GM23338 (cell line): ENCODE measurements around the gene PHRF1. TPM values are rescaled to one million over a fixed set of nuclear protein-coding genes. Genes with fewer than 3 reads are reported as not detected.

ENCODE experiments used
- ATAC-seq: fragments of 200-7000 bp; cut with Tn5 transposase; 3 replicates; pipeline ENCODE4 v1.9.1; 2020
- DNase-seq: peaks from one replicate; pipeline ENCODE4 v3.0.0-alpha.2; 2015; ENCODE audit warnings: low spot score
- H2AFZ ChIP-seq: fragments of 200-600 bp; sonication (generic); 2 replicates; pipeline ENCODE4 v1.8.0; 2016; ENCODE audit warnings: antibody characterized with exemption, mild to moderate bottlenecking, moderate library complexity
- H3F3A ChIP-seq: fragments of 200-600 bp; sonication (generic); replicated peaks from 2 replicates; pipeline ENCODE4 v1.8.0; 2017; ENCODE audit warnings: antibody characterized with exemption, mixed run types, low read depth
- H3K27ac ChIP-seq: fragments of 200-600 bp; sonication (generic); 2 replicates; pipeline ENCODE4 v1.6.1; 2016; ENCODE audit warnings: low read depth
- H3K27me3 ChIP-seq: fragments of 200-600 bp; sonication (generic); 2 replicates; pipeline ENCODE4 v1.8.0; 2016; ENCODE audit warnings: mild to moderate bottlenecking, mixed run types, moderate library complexity; ENCODE audit not compliant: insufficient read depth
- H3K36me3 ChIP-seq: fragments of 200-600 bp; sonication (generic); 2 replicates; pipeline ENCODE4 v1.8.0; 2016; ENCODE audit warnings: mild to moderate bottlenecking; ENCODE audit not compliant: insufficient read depth
- H3K4me1 ChIP-seq: fragments of 200-600 bp; sonication (generic); 2 replicates; pipeline ENCODE4 v1.8.0; 2016; ENCODE audit warnings: mild to moderate bottlenecking, moderate library complexity; ENCODE audit not compliant: insufficient read depth
- H3K4me2 ChIP-seq: fragments of 200-600 bp; sonication (generic); 2 replicates; pipeline ENCODE4 v1.7.1; 2017; ENCODE audit warnings: mixed run types
- H3K4me3 ChIP-seq: fragments of 200-600 bp; sonication (generic); 2 replicates; pipeline ENCODE4 v1.6.1; 2016; ENCODE audit warnings: mixed run types
- H3K79me2 ChIP-seq: fragments of 200-600 bp; sonication (generic); replicated peaks from 2 replicates; pipeline ENCODE4 v1.8.0; 2017; ENCODE audit warnings: mild to moderate bottlenecking; ENCODE audit not compliant: insufficient read depth
- H3K9me2 ChIP-seq: fragments of 200-600 bp; sonication (generic); 2 replicates; pipeline ENCODE4 v1.8.0; 2017; ENCODE audit not compliant: insufficient read depth
- H4K20me1 ChIP-seq: fragments of 200-600 bp; sonication (generic); replicated peaks from 2 replicates; pipeline ENCODE4 v1.8.0; 2017; ENCODE audit warnings: mild to moderate bottlenecking; ENCODE audit not compliant: insufficient read depth
- H3K27ac Mint-ChIP-seq: 2 replicates; pipeline ENCODE4 v1.8.0; 2020; ENCODE audit warnings: inconsistent platforms, mild to moderate bottlenecking, moderate library complexity, mixed read lengths
- H3K27me3 Mint-ChIP-seq: 3 replicates; pipeline ENCODE4 v1.8.0; 2022; ENCODE audit warnings: low read depth, mild to moderate bottlenecking, moderate library complexity, mixed read lengths, inconsistent platforms; ENCODE audit not compliant: insufficient read depth, poor library complexity
- H3K36me3 Mint-ChIP-seq: 3 replicates; pipeline ENCODE4 v1.8.0; 2021; ENCODE audit warnings: low read depth, mild to moderate bottlenecking, inconsistent platforms, moderate library complexity, mixed read lengths
- H3K4me1 Mint-ChIP-seq: 3 replicates; pipeline ENCODE4 v1.8.0; 2020; ENCODE audit warnings: mild to moderate bottlenecking, inconsistent platforms, mixed read lengths
- H3K4me3 Mint-ChIP-seq: 3 replicates; pipeline ENCODE4 v1.8.0; 2021; ENCODE audit warnings: moderate library complexity, mild to moderate bottlenecking, inconsistent platforms, mixed read lengths
- H3K9me3 Mint-ChIP-seq: 3 replicates; pipeline ENCODE4 v1.8.0; 2020; ENCODE audit warnings: moderate library complexity, mild to moderate bottlenecking, inconsistent platforms, mixed read lengths
- CREB1 ChIP-seq: fragments of 250-450 bp; sonication (Bioruptor Pico); IDR thresholded peaks from 2 replicates; pipeline ENCODE4 v1.5.0; 2020; ENCODE audit warnings: low read depth, mild to moderate bottlenecking, moderate library complexity
- EZH2 ChIP-seq: fragments of 200-600 bp; sonication (generic); IDR thresholded peaks from one replicate; pipeline ENCODE4 v1.8.0; 2017; ENCODE audit warnings: antibody characterized with exemption, mild to moderate bottlenecking, low read depth; ENCODE audit not compliant: unreplicated experiment
- EZH2phosphoT487 ChIP-seq: fragments of 200-600 bp; sonication (generic); IDR thresholded peaks from one replicate; pipeline ENCODE4 v1.8.1; 2018; ENCODE audit warnings: antibody characterized with exemption; ENCODE audit not compliant: unreplicated experiment
- JUNB ChIP-seq: IDR thresholded peaks from one replicate; pipeline ENCODE4 v1.6.1; 2016; ENCODE audit warnings: antibody characterized with exemption; ENCODE audit not compliant: unreplicated experiment
- NANOG ChIP-seq: IDR thresholded peaks from 2 replicates; pipeline ENCODE4 v1.6.1; 2016; ENCODE audit warnings: antibody characterized with exemption, borderline replicate concordance
- POLR2AphosphoS5 ChIP-seq: IDR thresholded peaks from 2 replicates; pipeline ENCODE4 v1.6.1; 2016; ENCODE audit warnings: antibody characterized with exemption, low read depth
- REST ChIP-seq: IDR thresholded peaks from one replicate; pipeline ENCODE4 v1.6.1; 2018; ENCODE audit warnings: antibody characterized with exemption; ENCODE audit not compliant: unreplicated experiment
- STAT1 ChIP-seq: IDR thresholded peaks from one replicate; pipeline ENCODE4 v1.6.1; 2016; ENCODE audit warnings: antibody characterized with exemption; ENCODE audit not compliant: unreplicated experiment
- ZNF114 ChIP-seq: fragments of 250-450 bp; sonication (Bioruptor Pico); IDR thresholded peaks from 2 replicates; pipeline ENCODE4 v1.5.0; 2020; ENCODE audit warnings: mild to moderate bottlenecking, moderate library complexity
- ZNF331 ChIP-seq: fragments of 250-450 bp; sonication (Bioruptor Pico); IDR thresholded peaks from 2 replicates; pipeline ENCODE4 v1.5.0; 2020; ENCODE audit warnings: low read depth, mild to moderate bottlenecking, moderate library complexity
- polyA plus RNA-seq: library from polyadenylated mRNA; unstranded; fragments of >200 nt; fragmentation: Nextera tagmentation; extraction: Ambion mirVana; gene quantifications from 2 replicates; pipeline ENCODE4 v1.2.1, GENCODE V29; 2016
- total RNA-seq: library from RNA; depleted of rRNA; stranded (reverse); fragments of >200 nt; shearing (Covaris generic); gene quantifications from 2 replicates; pipeline ENCODE4 v1.2.3, GENCODE V29; 2014
- TF ChIP-seq, protein P1 (sequence below), 2 experiments: fragments of 200-600 bp in 1 of 2; sonication (generic) in 1 of 2; conservative IDR thresholded peaks; 2 replicates each; pipeline versions ENCODE4 v1.5.1 to v1.6.1; 2016 to 2017; ENCODE audit warnings: antibody characterized with exemption in 2 of 2, low read depth in 2 of 2, mild to moderate bottlenecking in 2 of 2, moderate library complexity in 1 of 2
- TF ChIP-seq, protein P2 (sequence below): fragments of 250-450 bp; sonication (Bioruptor Pico); IDR thresholded peaks from 2 replicates; pipeline ENCODE4 v1.5.0; 2020; ENCODE audit warnings: mild to moderate bottlenecking, moderate library complexity

Gene PHRF1
- total and polyA plus RNA-seq, 2 experiments from 2014 or later, result 11.0 to 45.9 TPM

DNA sequence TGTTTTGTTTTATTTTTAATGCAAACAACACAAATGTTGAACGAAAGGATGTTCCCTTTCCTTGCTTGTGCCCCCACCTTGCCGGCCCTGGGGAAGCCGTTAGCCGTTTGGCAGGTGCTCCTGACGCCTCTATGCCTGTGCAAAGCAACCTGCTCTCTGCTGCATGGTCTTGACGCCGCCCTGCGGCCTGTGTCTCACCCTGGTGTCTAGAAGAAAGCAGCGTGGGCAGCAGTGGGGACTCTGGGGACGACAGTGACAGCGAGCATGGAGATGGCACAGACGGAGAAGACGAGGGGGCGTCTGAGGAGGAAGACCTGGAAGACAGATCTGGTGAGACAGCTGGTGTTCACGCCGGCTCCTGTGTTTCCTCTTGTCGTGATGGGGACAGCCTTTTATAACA, 5.5 kb downstream of the PHRF1 start:
- Mint-ChIP-seq H3K9me3 (no peaks in the 10 kb centered on the region; the same call in 2 of the 3 replicates), H3K4me1 (peaks cover 13% of the 10 kb centered on the region), H3K36me3 (peaks cover 24% of the 10 kb centered on the region), H3K27me3 (peaks cover 9% of the 10 kb centered on the region), H3K27ac (no peak overlapping the region), H3K4me3 (no peak overlapping the region)
- TF ChIP-seq, protein P1, sequence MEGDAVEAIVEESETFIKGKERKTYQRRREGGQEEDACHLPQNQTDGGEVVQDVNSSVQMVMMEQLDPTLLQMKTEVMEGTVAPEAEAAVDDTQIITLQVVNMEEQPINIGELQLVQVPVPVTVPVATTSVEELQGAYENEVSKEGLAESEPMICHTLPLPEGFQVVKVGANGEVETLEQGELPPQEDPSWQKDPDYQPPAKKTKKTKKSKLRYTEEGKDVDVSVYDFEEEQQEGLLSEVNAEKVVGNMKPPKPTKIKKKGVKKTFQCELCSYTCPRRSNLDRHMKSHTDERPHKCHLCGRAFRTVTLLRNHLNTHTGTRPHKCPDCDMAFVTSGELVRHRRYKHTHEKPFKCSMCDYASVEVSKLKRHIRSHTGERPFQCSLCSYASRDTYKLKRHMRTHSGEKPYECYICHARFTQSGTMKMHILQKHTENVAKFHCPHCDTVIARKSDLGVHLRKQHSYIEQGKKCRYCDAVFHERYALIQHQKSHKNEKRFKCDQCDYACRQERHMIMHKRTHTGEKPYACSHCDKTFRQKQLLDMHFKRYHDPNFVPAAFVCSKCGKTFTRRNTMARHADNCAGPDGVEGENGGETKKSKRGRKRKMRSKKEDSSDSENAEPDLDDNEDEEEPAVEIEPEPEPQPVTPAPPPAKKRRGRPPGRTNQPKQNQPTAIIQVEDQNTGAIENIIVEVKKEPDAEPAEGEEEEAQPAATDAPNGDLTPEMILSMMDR (conservative IDR thresholded peaks at IDR 0.05; ENCODE audit: low read depth in 2 of 2), result no peak
- TF ChIP-seq STAT1, result no peak
- no peak for TF ChIP-seq ZNF114 (CRISPR knock-in tag)
- TF ChIP-seq JUNB, result no peak
- no peak for TF ChIP-seq ZNF331 (CRISPR knock-in tag)
- TF ChIP-seq EZH2, result no peak
- TF ChIP-seq, protein P2, sequence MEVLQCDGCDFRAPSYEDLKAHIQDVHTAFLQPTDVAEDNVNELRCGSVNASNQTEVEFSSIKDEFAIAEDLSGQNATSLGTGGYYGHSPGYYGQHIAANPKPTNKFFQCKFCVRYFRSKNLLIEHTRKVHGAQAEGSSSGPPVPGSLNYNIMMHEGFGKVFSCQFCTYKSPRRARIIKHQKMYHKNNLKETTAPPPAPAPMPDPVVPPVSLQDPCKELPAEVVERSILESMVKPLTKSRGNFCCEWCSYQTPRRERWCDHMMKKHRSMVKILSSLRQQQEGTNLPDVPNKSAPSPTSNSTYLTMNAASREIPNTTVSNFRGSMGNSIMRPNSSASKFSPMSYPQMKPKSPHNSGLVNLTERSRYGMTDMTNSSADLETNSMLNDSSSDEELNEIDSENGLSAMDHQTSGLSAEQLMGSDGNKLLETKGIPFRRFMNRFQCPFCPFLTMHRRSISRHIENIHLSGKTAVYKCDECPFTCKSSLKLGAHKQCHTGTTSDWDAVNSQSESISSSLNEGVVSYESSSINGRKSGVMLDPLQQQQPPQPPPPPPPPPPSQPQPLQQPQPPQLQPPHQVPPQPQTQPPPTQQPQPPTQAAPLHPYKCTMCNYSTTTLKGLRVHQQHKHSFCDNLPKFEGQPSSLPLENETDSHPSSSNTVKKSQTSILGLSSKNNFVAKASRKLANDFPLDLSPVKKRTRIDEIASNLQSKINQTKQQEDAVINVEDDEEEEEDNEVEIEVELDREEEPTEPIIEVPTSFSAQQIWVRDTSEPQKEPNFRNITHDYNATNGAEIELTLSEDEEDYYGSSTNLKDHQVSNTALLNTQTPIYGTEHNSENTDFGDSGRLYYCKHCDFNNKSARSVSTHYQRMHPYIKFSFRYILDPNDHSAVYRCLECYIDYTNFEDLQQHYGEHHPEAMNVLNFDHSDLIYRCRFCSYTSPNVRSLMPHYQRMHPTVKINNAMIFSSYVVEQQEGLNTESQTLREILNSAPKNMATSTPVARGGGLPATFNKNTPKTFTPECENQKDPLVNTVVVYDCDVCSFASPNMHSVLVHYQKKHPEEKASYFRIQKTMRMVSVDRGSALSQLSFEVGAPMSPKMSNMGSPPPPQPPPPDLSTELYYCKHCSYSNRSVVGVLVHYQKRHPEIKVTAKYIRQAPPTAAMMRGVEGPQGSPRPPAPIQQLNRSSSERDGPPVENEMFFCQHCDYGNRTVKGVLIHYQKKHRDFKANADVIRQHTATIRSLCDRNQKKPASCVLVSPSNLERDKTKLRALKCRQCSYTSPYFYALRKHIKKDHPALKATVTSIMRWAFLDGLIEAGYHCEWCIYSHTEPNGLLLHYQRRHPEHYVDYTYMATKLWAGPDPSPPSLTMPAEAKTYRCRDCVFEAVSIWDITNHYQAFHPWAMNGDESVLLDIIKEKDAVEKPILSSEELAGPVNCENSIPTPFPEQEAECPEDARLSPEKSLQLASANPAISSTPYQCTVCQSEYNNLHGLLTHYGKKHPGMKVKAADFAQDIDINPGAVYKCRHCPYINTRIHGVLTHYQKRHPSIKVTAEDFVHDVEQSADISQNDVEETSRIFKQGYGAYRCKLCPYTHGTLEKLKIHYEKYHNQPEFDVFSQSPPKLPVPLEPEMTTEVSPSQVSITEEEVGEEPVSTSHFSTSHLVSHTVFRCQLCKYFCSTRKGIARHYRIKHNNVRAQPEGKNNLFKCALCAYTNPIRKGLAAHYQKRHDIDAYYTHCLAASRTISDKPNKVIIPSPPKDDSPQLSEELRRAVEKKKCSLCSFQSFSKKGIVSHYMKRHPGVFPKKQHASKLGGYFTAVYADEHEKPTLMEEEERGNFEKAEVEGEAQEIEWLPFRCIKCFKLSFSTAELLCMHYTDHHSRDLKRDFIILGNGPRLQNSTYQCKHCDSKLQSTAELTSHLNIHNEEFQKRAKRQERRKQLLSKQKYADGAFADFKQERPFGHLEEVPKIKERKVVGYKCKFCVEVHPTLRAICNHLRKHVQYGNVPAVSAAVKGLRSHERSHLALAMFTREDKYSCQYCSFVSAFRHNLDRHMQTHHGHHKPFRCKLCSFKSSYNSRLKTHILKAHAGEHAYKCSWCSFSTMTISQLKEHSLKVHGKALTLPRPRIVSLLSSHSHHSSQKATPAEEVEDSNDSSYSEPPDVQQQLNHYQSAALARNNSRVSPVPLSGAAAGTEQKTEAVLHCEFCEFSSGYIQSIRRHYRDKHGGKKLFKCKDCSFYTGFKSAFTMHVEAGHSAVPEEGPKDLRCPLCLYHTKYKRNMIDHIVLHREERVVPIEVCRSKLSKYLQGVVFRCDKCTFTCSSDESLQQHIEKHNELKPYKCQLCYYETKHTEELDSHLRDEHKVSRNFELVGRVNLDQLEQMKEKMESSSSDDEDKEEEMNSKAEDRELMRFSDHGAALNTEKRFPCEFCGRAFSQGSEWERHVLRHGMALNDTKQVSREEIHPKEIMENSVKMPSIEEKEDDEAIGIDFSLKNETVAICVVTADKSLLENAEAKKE (CRISPR knock-in tag), result no peak
- TF ChIP-seq EZH2phosphoT487, result no peak
- TF ChIP-seq REST, result no peak
- no peak for TF ChIP-seq CREB1 (CRISPR knock-in tag)
- TF ChIP-seq POLR2AphosphoS5, result no peak
- TF ChIP-seq NANOG, result no peak
- Histone ChIP-seq H4K20me1 (peaks cover 37% of the 10 kb centered on the region), H3K27ac (no peak overlapping the region), H3K9me2 (no peaks in the 10 kb centered on the region), H3K36me3 (peaks cover 10% of the 10 kb centered on the region; the same call in 1 of the 2 replicates), H2AFZ (no peak overlapping the region), H3F3A (peaks cover 11% of the 10 kb centered on the region; the same call in 1 of the 2 replicates), H3K4me2 (no peak overlapping the region), H3K27me3 (no peaks in the 10 kb centered on the region), H3K79me2 (peaks cover 71% of the 10 kb centered on the region), H3K4me1 (peaks cover 10% of the 10 kb centered on the region), H3K4me3 (no peak overlapping the region)
- DNase-seq (no peak), ATAC-seq (no peak)
